WTC11 (cell line): ENCODE data around the gene UBE2K.

Source experiments
- NFE2L1 ChIP-seq: sonication (generic); formaldehyde crosslinking; IDR thresholded peaks from 2 replicates; pipeline ENCODE4 v1.8.1; 2023; ENCODE audit warnings: missing genetic modification reagents
- NR3C1 ChIP-seq: sonication (generic); formaldehyde crosslinking; conservative IDR thresholded peaks from 2 replicates; pipeline ENCODE4 v1.8.1; 2023; ENCODE audit warnings: low read depth, mild to moderate bottlenecking, missing genetic modification reagents
- TEAD1 ChIP-seq: sonication (generic); formaldehyde crosslinking; IDR thresholded peaks from 2 replicates; pipeline ENCODE4 v1.8.0; 2022; ENCODE audit warnings: mild to moderate bottlenecking, missing genetic modification reagents
- ZNF121 ChIP-seq: sonication (generic); formaldehyde crosslinking; IDR thresholded peaks from 2 replicates; pipeline ENCODE4 v1.8.0; 2023; ENCODE audit warnings: missing genetic modification reagents
- ZNF232 ChIP-seq: sonication (generic); formaldehyde crosslinking; IDR thresholded peaks from 2 replicates; pipeline ENCODE4 v1.8.0; 2022; ENCODE audit warnings: mild to moderate bottlenecking, missing genetic modification reagents
- ZNF396 ChIP-seq: fragments of 250-450 bp; sonication (Bioruptor Pico); IDR thresholded peaks from 2 replicates; pipeline ENCODE4 v1.8.0; 2021; ENCODE audit warnings: mild to moderate bottlenecking, moderate library complexity, borderline replicate concordance
- TF ChIP-seq, protein P1 (sequence below): sonication (generic); formaldehyde crosslinking; IDR thresholded peaks from 2 replicates; pipeline ENCODE4 v1.8.1; 2022; ENCODE audit warnings: low read depth, mild to moderate bottlenecking, moderate library complexity, missing genetic modification reagents, borderline replicate concordance
- TF ChIP-seq, protein P2 (sequence below): fragments of 200-600 bp; IDR thresholded peaks from 2 replicates; pipeline ENCODE4 v1.8.0; 2022; ENCODE audit warnings: antibody characterized with exemption
- TF ChIP-seq, protein P3 (sequence below): sonication (generic); formaldehyde crosslinking; IDR thresholded peaks from 2 replicates; pipeline ENCODE4 v1.8.0; 2022; ENCODE audit warnings: mild to moderate bottlenecking, missing genetic modification reagents
- TF ChIP-seq, protein P4 (sequence below): sonication (generic); formaldehyde crosslinking; IDR thresholded peaks from 2 replicates; pipeline ENCODE4 v1.8.1; 2023; ENCODE audit warnings: mild to moderate bottlenecking, missing genetic modification reagents, moderate library complexity
- TF ChIP-seq, protein P5 (sequence below): sonication (generic); formaldehyde crosslinking; IDR thresholded peaks from 2 replicates; pipeline ENCODE4 v1.8.0; 2023; ENCODE audit warnings: missing genetic modification reagents, mild to moderate bottlenecking, borderline replicate concordance
- TF ChIP-seq, protein P6 (sequence below): sonication (generic); formaldehyde crosslinking; IDR thresholded peaks from 2 replicates; pipeline ENCODE4 v1.8.1; 2023; ENCODE audit warnings: mild to moderate bottlenecking, moderate library complexity, missing genetic modification reagents
- TF ChIP-seq, protein P7 (sequence below): sonication (generic); formaldehyde crosslinking; IDR thresholded peaks from 2 replicates; pipeline ENCODE4 v1.8.1; 2023; ENCODE audit warnings: mild to moderate bottlenecking, missing genetic modification reagents

DNA sequence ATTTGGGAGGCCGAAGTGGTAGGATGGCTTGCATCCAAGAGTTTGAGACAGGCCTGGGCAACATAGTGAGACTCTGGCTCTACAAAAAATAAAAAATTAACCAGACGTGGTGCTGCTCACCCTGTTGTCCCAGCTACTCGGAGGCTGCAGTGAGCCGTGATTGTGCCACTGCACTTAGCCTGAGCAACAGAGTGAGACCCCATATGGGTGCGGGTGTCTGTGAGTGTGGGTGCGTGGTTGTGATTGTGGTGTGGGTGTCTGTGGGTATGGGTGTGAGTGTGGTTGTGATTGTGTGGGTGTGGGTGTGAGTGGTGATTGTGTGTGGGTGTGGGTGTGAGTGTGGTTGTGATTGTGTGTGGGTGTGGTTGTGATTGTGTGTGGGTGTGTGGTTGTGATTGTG lies 114.6 kb downstream of the UBE2K start:
- TF ChIP-seq NFE2L1 (no peak), TEAD1 (no peak), NR3C1 (CRISPR knock-in tag) (no peak), ZNF232 (no peak), ZNF121 (CRISPR knock-in tag) (peak; percentile 90), ZNF396 (CRISPR knock-in tag) (no peak)
- TF ChIP-seq, protein P1, sequence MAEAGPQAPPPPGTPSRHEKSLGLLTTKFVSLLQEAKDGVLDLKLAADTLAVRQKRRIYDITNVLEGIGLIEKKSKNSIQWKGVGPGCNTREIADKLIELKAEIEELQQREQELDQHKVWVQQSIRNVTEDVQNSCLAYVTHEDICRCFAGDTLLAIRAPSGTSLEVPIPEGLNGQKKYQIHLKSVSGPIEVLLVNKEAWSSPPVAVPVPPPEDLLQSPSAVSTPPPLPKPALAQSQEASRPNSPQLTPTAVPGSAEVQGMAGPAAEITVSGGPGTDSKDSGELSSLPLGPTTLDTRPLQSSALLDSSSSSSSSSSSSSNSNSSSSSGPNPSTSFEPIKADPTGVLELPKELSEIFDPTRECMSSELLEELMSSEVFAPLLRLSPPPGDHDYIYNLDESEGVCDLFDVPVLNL (CRISPR knock-in tag): no peak
- TF ChIP-seq, protein P2, sequence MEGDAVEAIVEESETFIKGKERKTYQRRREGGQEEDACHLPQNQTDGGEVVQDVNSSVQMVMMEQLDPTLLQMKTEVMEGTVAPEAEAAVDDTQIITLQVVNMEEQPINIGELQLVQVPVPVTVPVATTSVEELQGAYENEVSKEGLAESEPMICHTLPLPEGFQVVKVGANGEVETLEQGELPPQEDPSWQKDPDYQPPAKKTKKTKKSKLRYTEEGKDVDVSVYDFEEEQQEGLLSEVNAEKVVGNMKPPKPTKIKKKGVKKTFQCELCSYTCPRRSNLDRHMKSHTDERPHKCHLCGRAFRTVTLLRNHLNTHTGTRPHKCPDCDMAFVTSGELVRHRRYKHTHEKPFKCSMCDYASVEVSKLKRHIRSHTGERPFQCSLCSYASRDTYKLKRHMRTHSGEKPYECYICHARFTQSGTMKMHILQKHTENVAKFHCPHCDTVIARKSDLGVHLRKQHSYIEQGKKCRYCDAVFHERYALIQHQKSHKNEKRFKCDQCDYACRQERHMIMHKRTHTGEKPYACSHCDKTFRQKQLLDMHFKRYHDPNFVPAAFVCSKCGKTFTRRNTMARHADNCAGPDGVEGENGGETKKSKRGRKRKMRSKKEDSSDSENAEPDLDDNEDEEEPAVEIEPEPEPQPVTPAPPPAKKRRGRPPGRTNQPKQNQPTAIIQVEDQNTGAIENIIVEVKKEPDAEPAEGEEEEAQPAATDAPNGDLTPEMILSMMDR: no peak
- TF ChIP-seq, protein P3, sequence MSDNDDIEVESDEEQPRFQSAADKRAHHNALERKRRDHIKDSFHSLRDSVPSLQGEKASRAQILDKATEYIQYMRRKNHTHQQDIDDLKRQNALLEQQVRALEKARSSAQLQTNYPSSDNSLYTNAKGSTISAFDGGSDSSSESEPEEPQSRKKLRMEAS: no peak
- TF ChIP-seq, protein P4, sequence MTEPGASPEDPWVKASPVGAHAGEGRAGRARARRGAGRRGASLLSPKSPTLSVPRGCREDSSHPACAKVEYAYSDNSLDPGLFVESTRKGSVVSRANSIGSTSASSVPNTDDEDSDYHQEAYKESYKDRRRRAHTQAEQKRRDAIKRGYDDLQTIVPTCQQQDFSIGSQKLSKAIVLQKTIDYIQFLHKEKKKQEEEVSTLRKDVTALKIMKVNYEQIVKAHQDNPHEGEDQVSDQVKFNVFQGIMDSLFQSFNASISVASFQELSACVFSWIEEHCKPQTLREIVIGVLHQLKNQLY (CRISPR knock-in tag): no peak
- TF ChIP-seq, protein P5, sequence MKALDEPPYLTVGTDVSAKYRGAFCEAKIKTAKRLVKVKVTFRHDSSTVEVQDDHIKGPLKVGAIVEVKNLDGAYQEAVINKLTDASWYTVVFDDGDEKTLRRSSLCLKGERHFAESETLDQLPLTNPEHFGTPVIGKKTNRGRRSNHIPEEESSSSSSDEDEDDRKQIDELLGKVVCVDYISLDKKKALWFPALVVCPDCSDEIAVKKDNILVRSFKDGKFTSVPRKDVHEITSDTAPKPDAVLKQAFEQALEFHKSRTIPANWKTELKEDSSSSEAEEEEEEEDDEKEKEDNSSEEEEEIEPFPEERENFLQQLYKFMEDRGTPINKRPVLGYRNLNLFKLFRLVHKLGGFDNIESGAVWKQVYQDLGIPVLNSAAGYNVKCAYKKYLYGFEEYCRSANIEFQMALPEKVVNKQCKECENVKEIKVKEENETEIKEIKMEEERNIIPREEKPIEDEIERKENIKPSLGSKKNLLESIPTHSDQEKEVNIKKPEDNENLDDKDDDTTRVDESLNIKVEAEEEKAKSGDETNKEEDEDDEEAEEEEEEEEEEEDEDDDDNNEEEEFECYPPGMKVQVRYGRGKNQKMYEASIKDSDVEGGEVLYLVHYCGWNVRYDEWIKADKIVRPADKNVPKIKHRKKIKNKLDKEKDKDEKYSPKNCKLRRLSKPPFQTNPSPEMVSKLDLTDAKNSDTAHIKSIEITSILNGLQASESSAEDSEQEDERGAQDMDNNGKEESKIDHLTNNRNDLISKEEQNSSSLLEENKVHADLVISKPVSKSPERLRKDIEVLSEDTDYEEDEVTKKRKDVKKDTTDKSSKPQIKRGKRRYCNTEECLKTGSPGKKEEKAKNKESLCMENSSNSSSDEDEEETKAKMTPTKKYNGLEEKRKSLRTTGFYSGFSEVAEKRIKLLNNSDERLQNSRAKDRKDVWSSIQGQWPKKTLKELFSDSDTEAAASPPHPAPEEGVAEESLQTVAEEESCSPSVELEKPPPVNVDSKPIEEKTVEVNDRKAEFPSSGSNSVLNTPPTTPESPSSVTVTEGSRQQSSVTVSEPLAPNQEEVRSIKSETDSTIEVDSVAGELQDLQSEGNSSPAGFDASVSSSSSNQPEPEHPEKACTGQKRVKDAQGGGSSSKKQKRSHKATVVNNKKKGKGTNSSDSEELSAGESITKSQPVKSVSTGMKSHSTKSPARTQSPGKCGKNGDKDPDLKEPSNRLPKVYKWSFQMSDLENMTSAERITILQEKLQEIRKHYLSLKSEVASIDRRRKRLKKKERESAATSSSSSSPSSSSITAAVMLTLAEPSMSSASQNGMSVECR (CRISPR knock-in tag): no peak
- TF ChIP-seq, protein P6, sequence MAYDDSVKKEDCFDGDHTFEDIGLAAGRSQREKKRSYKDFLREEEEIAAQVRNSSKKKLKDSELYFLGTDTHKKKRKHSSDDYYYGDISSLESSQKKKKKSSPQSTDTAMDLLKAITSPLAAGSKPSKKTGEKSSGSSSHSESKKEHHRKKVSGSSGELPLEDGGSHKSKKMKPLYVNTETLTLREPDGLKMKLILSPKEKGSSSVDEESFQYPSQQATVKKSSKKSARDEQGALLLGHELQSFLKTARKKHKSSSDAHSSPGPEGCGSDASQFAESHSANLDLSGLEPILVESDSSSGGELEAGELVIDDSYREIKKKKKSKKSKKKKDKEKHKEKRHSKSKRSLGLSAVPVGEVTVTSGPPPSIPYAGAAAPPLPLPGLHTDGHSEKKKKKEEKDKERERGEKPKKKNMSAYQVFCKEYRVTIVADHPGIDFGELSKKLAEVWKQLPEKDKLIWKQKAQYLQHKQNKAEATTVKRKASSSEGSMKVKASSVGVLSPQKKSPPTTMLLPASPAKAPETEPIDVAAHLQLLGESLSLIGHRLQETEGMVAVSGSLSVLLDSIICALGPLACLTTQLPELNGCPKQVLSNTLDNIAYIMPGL (CRISPR knock-in tag): no peak
- TF ChIP-seq, protein P7, sequence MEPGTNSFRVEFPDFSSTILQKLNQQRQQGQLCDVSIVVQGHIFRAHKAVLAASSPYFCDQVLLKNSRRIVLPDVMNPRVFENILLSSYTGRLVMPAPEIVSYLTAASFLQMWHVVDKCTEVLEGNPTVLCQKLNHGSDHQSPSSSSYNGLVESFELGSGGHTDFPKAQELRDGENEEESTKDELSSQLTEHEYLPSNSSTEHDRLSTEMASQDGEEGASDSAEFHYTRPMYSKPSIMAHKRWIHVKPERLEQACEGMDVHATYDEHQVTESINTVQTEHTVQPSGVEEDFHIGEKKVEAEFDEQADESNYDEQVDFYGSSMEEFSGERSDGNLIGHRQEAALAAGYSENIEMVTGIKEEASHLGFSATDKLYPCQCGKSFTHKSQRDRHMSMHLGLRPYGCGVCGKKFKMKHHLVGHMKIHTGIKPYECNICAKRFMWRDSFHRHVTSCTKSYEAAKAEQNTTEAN (CRISPR knock-in tag): no peak
